ENCODE data around the gene GADD45G. TPM values are rescaled to one million over a fixed set of nuclear protein-coding genes. Genes with fewer than 3 reads are reported as not detected.

Gene GADD45G
- total RNA-seq, 2 experiments from 2014 or later = 12.9 to 38.5 TPM

GRCh38 chr9:89632192-89632733, 27.5 kb downstream of the GADD45G start:
- peaks cover 13% of the 10 kb centered on the region for H3K4me1 Mint-ChIP-seq
- CTCF ChIA-PET = no interaction called here
- DNase-seq (no peak), ATAC-seq (no peak)
- no peaks in the 10 kb centered on the region for H3K9me3 Mint-ChIP-seq (ENCODE audit: low read depth)
- H3K36me3 Mint-ChIP-seq = no peaks in the 10 kb centered on the region
- H3K27me3 Mint-ChIP-seq = peaks cover 37% of the 10 kb centered on the region
- H3K4me3 Mint-ChIP-seq = no peak overlapping the region
- no peak overlapping the region for H3K27ac Mint-ChIP-seq

- Mint-ChIP-seq H3K27ac (no peak overlapping the region), H3K9me3 (ENCODE audit: low read depth) (no peaks in the 10 kb centered on the region), H3K36me3 (no peaks in the 10 kb centered on the region), H3K4me1 (peaks cover 13% of the 10 kb centered on the region), H3K4me3 (no peak overlapping the region), H3K27me3 (peaks cover 32% of the 10 kb centered on the region)
- CTCF ChIA-PET = no interaction called here
- ATAC-seq (no peak), DNase-seq (no peak)
These were observed 27.9 kb downstream of the GADD45G start for GRCh38 chr9:89632736-89633135.

- H3K27me3 Mint-ChIP-seq = peaks cover 31% of the 10 kb centered on the region
- H3K9me3 Mint-ChIP-seq (ENCODE audit: low read depth) = no peaks in the 10 kb centered on the region
- H3K36me3 Mint-ChIP-seq = no peaks in the 10 kb centered on the region
- CTCF ChIA-PET = no interaction called here
- H3K4me3 Mint-ChIP-seq = no peak overlapping the region
- H3K4me1 Mint-ChIP-seq = peaks cover 11% of the 10 kb centered on the region
- DNase-seq (no peak), ATAC-seq (no peak)
- H3K27ac Mint-ChIP-seq = no peak overlapping the region
These were observed 28.6 kb downstream of the GADD45G start for GRCh38 chr9:89633404-89633803.

- CTCF ChIA-PET = no interaction called here
These were observed 29.1 kb downstream of the GADD45G start for GRCh38 chr9:89633920-89634319.

GRCh38 chr9:89634995-89635742, 30.4 kb downstream of the GADD45G start:
- CTCF ChIA-PET = no interaction called here
- no peak for ATAC-seq
- peaks cover 21% of the 10 kb centered on the region for H3K27me3 Mint-ChIP-seq
- no peaks in the 10 kb centered on the region for H3K36me3 Mint-ChIP-seq
- DNase-seq = no peak
- no peak overlapping the region for H3K27ac Mint-ChIP-seq
- H3K9me3 Mint-ChIP-seq (ENCODE audit: low read depth) = no peaks in the 10 kb centered on the region
- H3K4me1 Mint-ChIP-seq = no peaks in the 10 kb centered on the region
- H3K4me3 Mint-ChIP-seq = no peak overlapping the region

More at GRCh38 chr9:89633920-89634319, 29.1 kb downstream of the GADD45G start:
- Mint-ChIP-seq H3K27me3 (peaks cover 26% of the 10 kb centered on the region), H3K4me3 (no peak overlapping the region), H3K4me1 (peaks cover 6% of the 10 kb centered on the region), H3K27ac (no peak overlapping the region), H3K36me3 (no peaks in the 10 kb centered on the region), H3K9me3 (ENCODE audit: low read depth) (no peaks in the 10 kb centered on the region)
- ATAC-seq (no peak), DNase-seq (no peak)

GRCh38 chr9:89635816-89636215, 31.0 kb downstream of the GADD45G start:
- Mint-ChIP-seq H3K36me3 (no peaks in the 10 kb centered on the region), H3K27me3 (peaks cover 21% of the 10 kb centered on the region), H3K4me1 (no peaks in the 10 kb centered on the region), H3K9me3 (ENCODE audit: low read depth) (no peaks in the 10 kb centered on the region), H3K27ac (no peak overlapping the region), H3K4me3 (no peak overlapping the region)
- DNase-seq = no peak
- CTCF ChIA-PET = no interaction called here
- no peak for ATAC-seq

GRCh38 chr9:89637787-89638186, 33.0 kb downstream of the GADD45G start:
- CTCF ChIA-PET = no interaction called here
- no peak overlapping the region for H3K27ac Mint-ChIP-seq

GRCh38 chr9:89638359-89638758, 33.5 kb downstream of the GADD45G start:
- H3K27me3 Mint-ChIP-seq = peaks cover 21% of the 10 kb centered on the region
- H3K9me3 Mint-ChIP-seq (ENCODE audit: low read depth) = no peaks in the 10 kb centered on the region
- H3K36me3 Mint-ChIP-seq = no peaks in the 10 kb centered on the region
- no peaks in the 10 kb centered on the region for H3K4me1 Mint-ChIP-seq
- CTCF ChIA-PET = interaction anchor here (1.4 kb wide), 1 partner anchor 19 kb away, joined by 3 read pairs; no protein-coding TSS in a partner anchor
- ATAC-seq (no peak), DNase-seq (no peak)
- H3K27ac Mint-ChIP-seq = no peak overlapping the region
- no peak overlapping the region for H3K4me3 Mint-ChIP-seq

More at GRCh38 chr9:89637787-89638186, 33.0 kb downstream of the GADD45G start:
- H3K4me3 Mint-ChIP-seq = no peak overlapping the region
- no peaks in the 10 kb centered on the region for H3K9me3 Mint-ChIP-seq (ENCODE audit: low read depth)
- H3K4me1 Mint-ChIP-seq = no peaks in the 10 kb centered on the region
- DNase-seq = no peak
- H3K36me3 Mint-ChIP-seq = no peaks in the 10 kb centered on the region
- no peak for ATAC-seq
- peaks cover 21% of the 10 kb centered on the region for H3K27me3 Mint-ChIP-seq

GRCh38 chr9:89638893-89639292, 34.1 kb downstream of the GADD45G start:
- Mint-ChIP-seq H3K9me3 (ENCODE audit: low read depth) (no peaks in the 10 kb centered on the region), H3K4me1 (no peaks in the 10 kb centered on the region), H3K36me3 (no peaks in the 10 kb centered on the region), H3K4me3 (no peak overlapping the region), H3K27ac (no peak overlapping the region), H3K27me3 (peaks cover 23% of the 10 kb centered on the region)
- no peak for DNase-seq
- no peak for ATAC-seq
- CTCF ChIA-PET = interaction anchor here (1.4 kb wide), 1 partner anchor 19 kb away, joined by 3 read pairs; no protein-coding TSS in a partner anchor

GRCh38 chr9:89639367-89639795, 34.6 kb downstream of the GADD45G start:
- DNase-seq = no peak
- H3K27ac Mint-ChIP-seq = no peak overlapping the region

GRCh38 chr9:89639961-89640360, 35.1 kb downstream of the GADD45G start:
- no peaks in the 10 kb centered on the region for H3K36me3 Mint-ChIP-seq
- no peaks in the 10 kb centered on the region for H3K9me3 Mint-ChIP-seq (ENCODE audit: low read depth)
- CTCF ChIA-PET = no interaction called here
- DNase-seq (no peak), ATAC-seq (no peak)
- peaks cover 19% of the 10 kb centered on the region for H3K27me3 Mint-ChIP-seq
- H3K27ac Mint-ChIP-seq = no peak overlapping the region
- H3K4me1 Mint-ChIP-seq = no peaks in the 10 kb centered on the region
- H3K4me3 Mint-ChIP-seq = no peak overlapping the region

More at GRCh38 chr9:89639367-89639795, 34.6 kb downstream of the GADD45G start:
- Mint-ChIP-seq H3K27me3 (peaks cover 23% of the 10 kb centered on the region), H3K36me3 (no peaks in the 10 kb centered on the region), H3K4me1 (no peaks in the 10 kb centered on the region), H3K9me3 (ENCODE audit: low read depth) (no peaks in the 10 kb centered on the region), H3K4me3 (no peak overlapping the region)
- CTCF ChIA-PET = interaction anchor here (1.4 kb wide), 1 partner anchor 18 kb away, joined by 3 read pairs; no protein-coding TSS in a partner anchor
- no peak for ATAC-seq

- H3K27ac Mint-ChIP-seq = no peak overlapping the region
- no peak overlapping the region for H3K4me3 Mint-ChIP-seq
- DNase-seq (no peak), ATAC-seq (no peak)
- CTCF ChIA-PET = no interaction called here
- no peaks in the 10 kb centered on the region for H3K4me1 Mint-ChIP-seq
- H3K9me3 Mint-ChIP-seq (ENCODE audit: low read depth) = no peaks in the 10 kb centered on the region
- no peaks in the 10 kb centered on the region for H3K36me3 Mint-ChIP-seq
- peaks cover 17% of the 10 kb centered on the region for H3K27me3 Mint-ChIP-seq
These were observed 35.5 kb downstream of the GADD45G start for GRCh38 chr9:89640361-89640760.

- Mint-ChIP-seq H3K9me3 (ENCODE audit: low read depth) (no peaks in the 10 kb centered on the region), H3K4me1 (no peaks in the 10 kb centered on the region), H3K27ac (no peak overlapping the region), H3K4me3 (no peak overlapping the region), H3K36me3 (no peaks in the 10 kb centered on the region), H3K27me3 (peaks cover 15% of the 10 kb centered on the region)
- ATAC-seq = no peak
- DNase-seq = no peak
- CTCF ChIA-PET = no interaction called here
These were observed 36.0 kb downstream of the GADD45G start for GRCh38 chr9:89640801-89641200.

GRCh38 chr9:89641980-89642379, 37.2 kb downstream of the GADD45G start:
- H3K9me3 Mint-ChIP-seq (ENCODE audit: low read depth) = no peaks in the 10 kb centered on the region
- CTCF ChIA-PET = interaction anchor here (1.1 kb wide), 1 partner anchor 38 kb away, joined by 3 read pairs; no protein-coding TSS in a partner anchor
- H3K4me3 Mint-ChIP-seq = no peak overlapping the region
- DNase-seq (no peak), ATAC-seq (no peak)
- no peaks in the 10 kb centered on the region for H3K4me1 Mint-ChIP-seq
- H3K27ac Mint-ChIP-seq = no peak overlapping the region
- H3K36me3 Mint-ChIP-seq = no peaks in the 10 kb centered on the region
- H3K27me3 Mint-ChIP-seq = peaks cover 18% of the 10 kb centered on the region

Data from activated CD8-positive, alpha-beta memory T cell treated with anti-CD3 and anti-CD28 coated beads, Interleukin-2, amount 10 ng/mL, durations not matched to agents 7 days and 5 days (primary cell).